Stimulated activated CD4-positive, alpha-beta T cell treated with anti-CD3 and anti-CD28 coated beads, Interleukin-1b, Interleukin-23, amount 100 ng/mL, for 1 hour (primary cell): ENCODE measurements around the gene PLK2.

ENCODE experiments used
- DNase-seq, 2 donors: peaks; one replicate each; pipeline ENCODE4 v3.0.0-alpha.2; 2020; ENCODE audit warnings: low read depth in 2 of 2

The PLK2 gene

GRCh38 chr5:58460002-58460731 lies at the start of gene PLK2:
Gene PLK2 (minus strand): TSS chr5:58460086. CDS start chr5:58459959, 127 bp downstream.
- peak; percentile 90 to 91 for DNase-seq

- DNase-seq, result no peak
Observed at GRCh38 chr5:58507715-58508114, 47.8 kb upstream of the PLK2 start.

GRCh38 chr5:58505971-58506640 lies 46.2 kb upstream of the PLK2 start:
- no peak for DNase-seq

- DNase-seq, result no peak
Observed at GRCh38 chr5:58505502-58505901, 45.6 kb upstream of the PLK2 start.

- DNase-seq, result no peak
Observed at GRCh38 chr5:58504766-58505165, 44.9 kb upstream of the PLK2 start.

- no peak for DNase-seq
Observed at GRCh38 chr5:58503390-58504046, 43.6 kb upstream of the PLK2 start.

GRCh38 chr5:58501778-58502417 lies 42.0 kb upstream of the PLK2 start:
- no peak for DNase-seq

GRCh38 chr5:58499941-58500340 lies 40.1 kb upstream of the PLK2 start:
- no peak for DNase-seq

- no peak for DNase-seq
Observed at GRCh38 chr5:58499231-58499630, 39.3 kb upstream of the PLK2 start.

GRCh38 chr5:58498340-58498942 lies 38.6 kb upstream of the PLK2 start:
- DNase-seq, result no peak

- no peak for DNase-seq
Observed at GRCh38 chr5:58497921-58498320, 38.0 kb upstream of the PLK2 start.

GRCh38 chr5:58497386-58497785 lies 37.5 kb upstream of the PLK2 start:
- no peak for DNase-seq

GRCh38 chr5:58496488-58496887 lies 36.6 kb upstream of the PLK2 start:
- no peak for DNase-seq

GRCh38 chr5:58493141-58493540 lies 33.3 kb upstream of the PLK2 start:
- DNase-seq, result no peak

- no peak for DNase-seq
Observed at GRCh38 chr5:58491216-58491892, 31.5 kb upstream of the PLK2 start, which contains the start of gene GAPT. Gene GAPT (plus strand): TSS chr5:58491435. CDS start chr5:58494537, 3,102 bp downstream.

- DNase-seq, result no peak
Observed at GRCh38 chr5:58490402-58491050, 30.6 kb upstream of the PLK2 start.

GRCh38 chr5:58486290-58486689 lies 26.4 kb upstream of the PLK2 start:
- DNase-seq, result no peak

- no peak for DNase-seq
Observed at GRCh38 chr5:58484505-58484904, 24.6 kb upstream of the PLK2 start.

GRCh38 chr5:58482536-58482935 lies 22.6 kb upstream of the PLK2 start:
- no peak for DNase-seq

- DNase-seq, result no peak
Observed at GRCh38 chr5:58481828-58482227, 21.9 kb upstream of the PLK2 start.
